ENCODE results near the gene HCRTR1.

The HCRTR1 gene

DNA sequence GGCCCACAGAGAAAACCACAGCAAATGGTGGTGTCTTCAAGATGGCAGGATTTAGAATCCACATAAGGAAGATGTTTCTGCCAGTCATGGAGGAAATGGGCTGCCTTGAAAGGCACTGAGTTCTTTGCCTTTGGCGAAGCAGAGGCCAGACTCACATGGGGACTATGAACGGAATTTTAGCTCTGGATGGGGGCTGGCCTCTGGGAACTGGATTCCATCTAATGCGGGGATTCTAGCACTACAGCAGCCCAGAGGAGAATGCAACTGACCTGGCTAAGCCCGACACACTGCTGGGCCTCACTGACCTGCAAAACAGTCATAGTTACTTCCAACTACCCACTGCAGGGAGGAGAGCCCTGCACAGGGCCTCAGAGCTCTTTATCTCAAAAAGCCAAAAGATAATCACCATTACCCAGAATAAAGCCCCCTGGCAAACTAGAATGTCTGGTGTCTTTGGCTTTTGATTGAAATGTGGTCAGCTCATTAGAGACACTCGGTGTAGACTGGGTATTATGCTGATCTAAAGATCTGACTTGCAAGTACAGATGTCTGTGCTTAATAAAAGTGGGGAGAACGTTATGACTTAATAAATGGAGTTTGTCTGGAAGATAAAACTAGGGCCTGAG, 11.6 kb downstream of the HCRTR1 start:
- TF ChIP-seq, protein P1, sequence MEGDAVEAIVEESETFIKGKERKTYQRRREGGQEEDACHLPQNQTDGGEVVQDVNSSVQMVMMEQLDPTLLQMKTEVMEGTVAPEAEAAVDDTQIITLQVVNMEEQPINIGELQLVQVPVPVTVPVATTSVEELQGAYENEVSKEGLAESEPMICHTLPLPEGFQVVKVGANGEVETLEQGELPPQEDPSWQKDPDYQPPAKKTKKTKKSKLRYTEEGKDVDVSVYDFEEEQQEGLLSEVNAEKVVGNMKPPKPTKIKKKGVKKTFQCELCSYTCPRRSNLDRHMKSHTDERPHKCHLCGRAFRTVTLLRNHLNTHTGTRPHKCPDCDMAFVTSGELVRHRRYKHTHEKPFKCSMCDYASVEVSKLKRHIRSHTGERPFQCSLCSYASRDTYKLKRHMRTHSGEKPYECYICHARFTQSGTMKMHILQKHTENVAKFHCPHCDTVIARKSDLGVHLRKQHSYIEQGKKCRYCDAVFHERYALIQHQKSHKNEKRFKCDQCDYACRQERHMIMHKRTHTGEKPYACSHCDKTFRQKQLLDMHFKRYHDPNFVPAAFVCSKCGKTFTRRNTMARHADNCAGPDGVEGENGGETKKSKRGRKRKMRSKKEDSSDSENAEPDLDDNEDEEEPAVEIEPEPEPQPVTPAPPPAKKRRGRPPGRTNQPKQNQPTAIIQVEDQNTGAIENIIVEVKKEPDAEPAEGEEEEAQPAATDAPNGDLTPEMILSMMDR (IDR thresholded peaks at IDR 0.05), result no peak
- H3K27ac ChIP-seq, result peak overlapping the region; percentile 74 to 96
- H3K4me3 ChIP-seq, result no peak overlapping the region
- DNase-seq (ENCODE audit: low spot score), result no peak

DNA sequence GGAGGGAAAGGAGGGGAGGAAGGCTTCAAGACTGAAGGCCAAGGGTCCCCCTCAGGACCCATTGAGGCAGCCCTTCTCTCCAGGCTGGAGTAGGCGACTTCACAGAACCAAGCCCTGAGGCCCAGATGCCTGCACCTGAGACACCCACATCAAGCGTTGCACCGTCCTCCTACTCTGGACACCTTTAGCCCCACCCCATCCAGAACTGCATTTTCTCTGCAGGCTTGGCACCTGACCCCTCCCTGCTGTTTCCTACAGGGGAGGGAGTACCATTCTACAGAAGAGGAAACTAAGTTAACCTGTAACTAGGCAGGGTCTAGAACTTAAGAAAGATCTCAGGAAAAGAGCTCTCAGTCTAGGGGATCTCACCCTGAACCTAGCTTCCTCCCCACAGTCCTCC, 15.2 kb downstream of the HCRTR1 start:
- no peak overlapping the region for H3K4me3 ChIP-seq
- TF ChIP-seq, protein P1 (IDR thresholded peaks at IDR 0.05), result no peak
- DNase-seq (ENCODE audit: low spot score), result no peak
- no peak overlapping the region for H3K27ac ChIP-seq

DNA sequence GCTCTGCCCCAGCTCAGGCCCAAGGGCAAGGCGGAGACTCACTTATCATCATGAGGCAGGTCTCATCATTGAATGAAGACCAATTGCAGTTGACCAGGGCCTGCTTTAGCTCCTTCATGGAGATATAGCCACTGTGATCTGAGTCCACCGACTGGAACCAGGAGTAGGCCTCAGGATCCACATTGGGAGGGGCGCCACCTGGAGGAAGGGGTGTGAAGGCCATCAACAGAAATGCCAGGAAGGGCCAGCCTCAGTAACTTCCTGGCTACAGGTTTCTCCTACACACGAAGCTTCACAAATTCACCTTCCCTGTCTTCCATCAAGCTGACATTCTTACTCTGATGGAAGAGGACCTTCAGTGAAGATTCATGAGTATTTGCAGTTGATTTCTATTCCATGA, 15.6 kb downstream of the HCRTR1 start:
- H3K4me3 ChIP-seq, result no peak overlapping the region
- TF ChIP-seq, protein P1 (IDR thresholded peaks at IDR 0.05), result no peak
- no peak overlapping the region for H3K27ac ChIP-seq
- DNase-seq (ENCODE audit: low spot score), result no peak

DNA sequence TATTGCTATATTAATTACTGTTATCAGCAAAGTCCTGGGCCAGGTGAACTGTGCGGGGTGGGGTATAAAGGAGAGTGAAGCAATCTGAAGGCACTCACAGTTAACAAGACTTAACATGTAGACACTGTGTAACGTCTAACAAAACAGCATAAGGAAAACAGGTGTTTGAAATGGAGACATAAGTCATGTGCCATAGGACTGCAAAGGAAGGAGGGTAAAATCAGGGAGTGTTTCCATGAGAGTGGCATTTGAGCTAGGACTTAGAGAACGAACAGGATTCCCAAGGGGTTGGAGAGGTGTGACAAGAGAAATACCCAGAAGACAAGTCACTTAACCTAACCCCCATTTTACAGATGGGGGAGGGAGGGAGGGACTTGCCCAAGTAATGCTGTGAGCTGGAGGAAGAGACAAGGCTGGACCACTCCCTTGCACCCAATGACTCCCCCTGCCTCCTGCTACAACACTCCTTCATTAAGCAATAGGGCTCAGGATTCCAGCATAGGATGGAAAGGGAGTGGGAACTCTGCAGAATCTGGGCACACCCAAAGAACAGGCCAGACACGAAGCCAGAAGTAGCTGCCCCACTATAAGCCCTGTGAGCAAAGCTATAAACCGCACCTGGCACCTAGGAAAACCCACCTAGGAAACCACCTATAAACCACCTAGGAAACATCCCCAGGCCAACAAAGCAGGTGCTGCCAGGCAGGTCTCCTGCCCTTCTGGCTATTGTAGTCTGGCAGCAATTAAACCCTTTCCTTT, 20.6 kb downstream of the HCRTR1 start:
- DNase-seq (ENCODE audit: low spot score), result no peak
- no peak overlapping the region for H3K4me3 ChIP-seq
- TF ChIP-seq, protein P1 (IDR thresholded peaks at IDR 0.05), result no peak
- H3K27ac ChIP-seq, result no peak overlapping the region

DNA sequence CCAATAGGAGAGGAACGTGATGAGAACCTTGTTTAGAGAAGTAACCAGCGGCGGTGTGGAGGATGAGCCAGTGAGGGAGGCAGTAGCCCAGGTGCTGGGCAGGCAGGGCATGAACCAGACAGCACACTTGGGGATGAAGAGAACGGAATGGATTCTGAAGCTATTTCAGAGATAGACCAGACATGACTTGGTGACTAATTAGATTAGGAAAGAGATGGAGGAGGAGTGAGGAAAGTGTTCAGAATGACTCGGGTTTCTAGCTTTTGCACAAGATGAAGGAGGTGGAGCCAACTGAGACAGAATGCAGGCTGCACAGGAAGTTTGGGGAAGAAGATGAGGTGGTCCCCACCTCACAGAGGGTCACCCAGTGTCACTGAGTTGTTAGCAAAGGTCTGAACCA, 22.1 kb downstream of the HCRTR1 start:
- Histone ChIP-seq H3K27ac (peak overlapping the region in 1 of 2 donors; percentile 15), H3K4me3 (no peak overlapping the region)
- TF ChIP-seq, protein P1 (IDR thresholded peaks at IDR 0.05), result no peak
- no peak for DNase-seq (ENCODE audit: low spot score)

DNA sequence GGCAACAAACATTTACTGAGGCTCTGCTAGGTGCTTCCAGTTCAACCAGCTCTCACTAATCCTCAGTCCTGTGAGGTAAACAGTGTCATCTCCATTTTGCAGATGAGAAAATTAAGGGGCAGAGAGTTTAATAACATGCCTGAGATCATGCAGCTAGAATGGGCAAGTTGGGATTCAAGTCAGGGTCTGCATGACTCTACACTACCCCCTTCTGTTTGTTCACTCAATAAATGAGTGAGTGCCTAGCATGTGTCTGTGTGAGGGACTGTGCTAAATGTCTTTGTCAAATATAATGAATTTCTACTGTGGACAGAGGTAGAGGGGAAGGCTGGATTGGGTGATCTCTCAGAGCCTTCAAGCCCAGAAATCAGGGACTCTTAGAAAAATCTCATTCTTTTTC, 22.7 kb downstream of the HCRTR1 start:
- DNase-seq (ENCODE audit: low spot score), result no peak
- Histone ChIP-seq H3K27ac (no peak overlapping the region), H3K4me3 (no peak overlapping the region)
- TF ChIP-seq, protein P1 (IDR thresholded peaks at IDR 0.05), result no peak

DNA sequence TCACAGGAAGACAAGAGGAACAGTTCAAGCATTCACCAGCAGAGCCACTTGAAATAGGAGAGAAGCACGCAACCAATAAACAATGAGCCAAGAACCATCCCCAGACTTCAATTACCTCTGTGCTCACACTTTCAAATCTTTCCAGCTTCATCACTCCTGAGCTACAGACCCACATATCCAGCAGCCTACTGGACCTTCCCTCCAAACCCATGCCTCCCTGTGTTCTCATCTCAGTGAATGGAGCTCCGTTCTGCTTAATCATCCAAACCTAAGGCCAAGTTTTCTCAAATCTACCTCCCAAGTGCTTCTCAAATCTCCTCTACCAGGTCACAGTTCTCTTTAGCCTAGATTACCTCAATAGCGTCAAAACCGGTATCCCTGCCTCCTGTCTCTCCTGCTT, 23.5 kb downstream of the HCRTR1 start:
- no peak for DNase-seq (ENCODE audit: low spot score)
- no peak overlapping the region for H3K27ac ChIP-seq
- TF ChIP-seq, protein P1 (IDR thresholded peaks at IDR 0.05), result no peak
- no peak overlapping the region for H3K4me3 ChIP-seq

All from coronary artery (tissue), 2 donors.